Parathyroid adenoma (tissue), 2 donors: ENCODE data around the gene ADH1B.
"Not testable (repeated sequence)": the region's sequence is repeated elsewhere in the genome, so short reads cannot be mapped to it uniquely, and the experiment has no call there.

ENCODE experiments used
- H2AFZ ChIP-seq: fragments of 300-600 bp; sonication (generic); one replicate; pipeline ENCODE4 v1.7.0; 2017; ENCODE audit warnings: antibody characterized with exemption, mild to moderate bottlenecking
- H3K27ac ChIP-seq: fragments of 300-600 bp; sonication (generic); one replicate; pipeline ENCODE4 v1.7.0; 2017
- H3K27me3 ChIP-seq: fragments of 300-600 bp; sonication (generic); one replicate; pipeline ENCODE4 v1.7.0; 2017; ENCODE audit warnings: low read length; ENCODE audit not compliant: control insufficient read depth, insufficient read depth
- H3K36me3 ChIP-seq: fragments of 300-600 bp; sonication (generic); one replicate; pipeline ENCODE4 v1.7.0; 2017; ENCODE audit warnings: low read length; ENCODE audit not compliant: control insufficient read depth, insufficient read depth
- H3K4me1 ChIP-seq: fragments of 300-600 bp; sonication (generic); one replicate; pipeline ENCODE4 v1.7.0; 2017; ENCODE audit warnings: control low read depth
- H3K4me2 ChIP-seq: fragments of 300-600 bp; sonication (generic); one replicate; pipeline ENCODE4 v1.7.0; 2017; ENCODE audit warnings: low read length
- H3K4me3 ChIP-seq: fragments of 300-600 bp; sonication (generic); one replicate; pipeline ENCODE4 v1.7.0; 2017; ENCODE audit warnings: low read depth, low read length
- H3K79me2 ChIP-seq: fragments of 300-600 bp; sonication (generic); one replicate; pipeline ENCODE4 v1.7.0; 2017; ENCODE audit warnings: control low read depth
- H3K9ac ChIP-seq: fragments of 300-600 bp; sonication (generic); one replicate; pipeline ENCODE4 v1.7.0; 2017; ENCODE audit warnings: mild to moderate bottlenecking
- H3K9me3 ChIP-seq: fragments of 300-600 bp; sonication (generic); one replicate; pipeline ENCODE4 v1.7.0; 2017; ENCODE audit warnings: low read length; ENCODE audit not compliant: control insufficient read depth
- CTCF ChIP-seq: fragments of 300-600 bp; sonication (generic); IDR thresholded peaks from one replicate; pipeline ENCODE4 v1.7.0; 2017; ENCODE audit warnings: antibody characterized with exemption, mild to moderate bottlenecking
- donor health status: primary hyperparathyroidism.

The ADH1B gene

GRCh38 chr4:99361268-99361898, 40.2 kb upstream of the ADH1B start:
- Histone ChIP-seq H3K27me3 (no peaks in the 10 kb centered on the region), H3K4me3 (no peak overlapping the region), H3K4me2 (no peak overlapping the region), H3K9me3 (no peaks in the 10 kb centered on the region), H3K36me3 (no peaks in the 10 kb centered on the region), H3K9ac (no peak overlapping the region), H3K79me2 (no peaks in the 10 kb centered on the region), H2AFZ (no peak overlapping the region), H3K4me1 (no peaks in the 10 kb centered on the region), H3K27ac (no peak overlapping the region)
- TF ChIP-seq CTCF = no peak

- Histone ChIP-seq H3K27ac (no peak overlapping the region), H3K36me3 (no peaks in the 10 kb centered on the region), H3K27me3 (no peaks in the 10 kb centered on the region), H3K9me3 (no peaks in the 10 kb centered on the region), H3K9ac (no peak overlapping the region), H3K4me3 (no peak overlapping the region), H2AFZ (no peak overlapping the region), H3K4me1 (no peaks in the 10 kb centered on the region), H3K4me2 (no peak overlapping the region), H3K79me2 (no peaks in the 10 kb centered on the region)
- TF ChIP-seq CTCF = no peak
These were observed 38.4 kb upstream of the ADH1B start for GRCh38 chr4:99359480-99360204.

- Histone ChIP-seq H3K9me3 (no peaks in the 10 kb centered on the region), H3K4me3 (no peak overlapping the region), H2AFZ (no peak overlapping the region), H3K27me3 (no peaks in the 10 kb centered on the region), H3K9ac (no peak overlapping the region), H3K4me2 (no peak overlapping the region), H3K36me3 (no peaks in the 10 kb centered on the region), H3K4me1 (no peaks in the 10 kb centered on the region), H3K27ac (no peak overlapping the region), H3K79me2 (no peaks in the 10 kb centered on the region)
- TF ChIP-seq CTCF = no peak
These were observed 36.7 kb upstream of the ADH1B start for GRCh38 chr4:99357948-99358347.

DNA sequence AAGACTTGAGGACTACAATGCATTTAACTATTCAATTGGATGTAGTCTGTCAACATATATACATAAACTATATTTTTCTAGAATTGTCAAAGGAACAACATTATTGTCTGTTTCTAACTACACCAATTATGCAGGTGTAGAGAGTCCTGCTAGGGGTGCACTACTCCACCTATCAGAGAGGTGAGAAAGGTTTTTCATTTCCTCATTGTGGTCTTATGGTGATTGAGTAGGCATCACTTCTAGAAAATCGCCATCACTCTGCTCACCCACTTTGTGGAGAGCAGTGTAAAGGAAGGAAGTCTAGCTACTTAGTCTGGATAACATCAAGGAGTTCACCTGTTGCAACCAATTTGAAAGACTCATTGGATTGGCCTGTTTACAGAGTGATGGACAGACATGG, 35.8 kb upstream of the ADH1B start:
- no peaks in the 10 kb centered on the region for H3K27me3 ChIP-seq
- H3K27ac ChIP-seq = no peak overlapping the region
- TF ChIP-seq CTCF = no peak
- H3K4me3 ChIP-seq = no peak overlapping the region
- no peak overlapping the region for H3K9ac ChIP-seq
- H3K4me2 ChIP-seq = no peak overlapping the region
- H3K4me1 ChIP-seq = no peaks in the 10 kb centered on the region
- H3K36me3 ChIP-seq = no peaks in the 10 kb centered on the region
- no peak overlapping the region for H2AFZ ChIP-seq
- H3K9me3 ChIP-seq = no peaks in the 10 kb centered on the region
- no peaks in the 10 kb centered on the region for H3K79me2 ChIP-seq

- H3K9me3 ChIP-seq, H3K4me3 ChIP-seq, H2AFZ ChIP-seq, H3K4me1 ChIP-seq, H3K4me2 ChIP-seq, H3K27me3 ChIP-seq, H3K36me3 ChIP-seq, H3K9ac ChIP-seq, H3K27ac ChIP-seq, H3K79me2 ChIP-seq: not testable (repeated sequence)
These were observed 34.9 kb upstream of the ADH1B start for GRCh38 chr4:99356149-99356548.
